NCI-H774 (cell line): ENCODE measurements around the gene RNF169.
"Not testable (repeated sequence)": the region's sequence is repeated elsewhere in the genome, so short reads cannot be mapped to it uniquely, and the experiment has no call there.

Experiments
- DNase-seq: peaks from one replicate; lab custom pipeline; 2025; lab: John Stamatoyannopoulos, UW

RNF169 gene

DNA sequence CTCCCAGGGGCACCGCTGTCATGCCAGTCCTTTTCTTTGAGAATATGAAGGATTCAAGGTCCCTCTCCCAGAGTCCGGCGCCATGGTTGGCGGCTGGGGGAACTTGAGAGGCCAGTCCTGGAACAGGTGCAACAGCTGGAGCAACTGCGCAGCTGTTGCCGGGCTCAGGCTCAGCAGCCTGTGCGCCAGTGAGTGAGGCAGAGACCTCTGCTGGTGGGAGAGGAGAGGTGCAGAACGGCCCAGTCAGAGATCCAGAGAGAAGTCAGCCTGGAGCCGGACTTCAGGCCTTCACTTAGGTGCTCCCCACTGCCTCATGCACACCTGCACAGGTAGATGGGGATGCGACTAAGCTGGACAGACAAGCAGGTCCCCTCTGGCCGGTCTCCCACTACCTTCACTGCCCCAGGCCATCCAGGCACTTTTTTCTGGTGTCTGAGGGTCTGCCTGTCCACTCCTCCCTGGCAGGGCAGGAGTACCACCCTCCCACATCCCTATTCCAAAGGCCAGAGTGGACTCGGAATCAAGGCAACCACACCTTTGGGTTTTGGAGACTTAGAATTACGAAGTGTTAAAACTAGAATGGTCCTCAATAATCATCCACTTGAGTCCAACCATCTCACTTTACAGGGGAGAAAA is 22.0 kb upstream of the RNF169 start:
- peak; percentile 76 for DNase-seq

DNA sequence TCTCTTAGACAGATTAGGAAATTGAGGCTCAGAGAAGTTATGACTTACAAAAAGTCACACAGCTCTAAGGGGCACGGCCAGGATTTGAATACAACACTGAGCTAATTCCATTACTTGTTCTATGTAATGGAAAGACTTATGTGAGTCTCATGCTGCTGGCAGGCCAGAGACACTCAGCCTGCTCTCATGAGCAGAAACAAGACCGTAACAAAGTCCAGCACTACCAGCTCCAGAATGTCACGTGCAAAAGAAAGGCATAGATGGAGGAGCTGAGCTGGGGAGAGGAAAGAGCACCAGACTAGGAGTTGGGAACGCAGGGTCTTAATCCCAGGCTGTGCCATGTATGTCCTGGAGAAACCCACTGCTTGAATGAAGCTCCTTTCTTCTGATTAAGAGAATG is 19.3 kb upstream of the RNF169 start:
- DNase-seq, result no peak

DNA sequence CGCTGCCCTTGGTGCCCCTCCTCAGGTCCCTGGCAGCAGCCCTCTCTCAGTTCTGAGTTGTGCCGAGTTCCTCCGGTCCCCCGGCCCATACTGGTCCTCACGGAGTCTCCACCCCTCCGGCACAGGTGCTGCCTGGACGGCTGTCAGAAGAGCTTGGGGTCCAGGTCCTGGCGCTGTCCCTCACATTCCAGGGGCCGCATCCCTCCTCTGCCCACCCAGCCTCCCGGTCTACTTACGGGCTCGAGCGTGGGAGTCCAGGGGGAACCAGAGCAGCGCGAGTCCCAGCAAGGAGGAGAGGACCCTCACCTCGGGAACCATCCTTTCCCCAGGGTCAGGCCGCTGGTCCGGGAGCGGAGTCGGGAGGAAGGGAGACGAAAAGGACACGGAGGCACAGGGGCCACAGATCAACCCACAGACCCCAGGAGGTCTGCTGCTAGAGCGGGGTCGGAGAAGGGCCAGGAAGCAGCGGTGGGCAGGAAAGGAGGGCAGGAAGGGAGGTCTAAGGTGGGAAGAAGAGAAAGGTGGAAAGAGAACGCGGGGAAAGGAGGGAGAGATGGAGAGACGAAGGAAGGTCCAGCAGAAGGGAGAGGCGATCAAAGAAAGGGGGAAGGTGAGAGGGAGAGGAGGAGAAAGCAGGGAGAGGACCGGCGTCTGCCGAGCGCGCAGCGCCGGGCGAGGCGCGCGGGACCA is 17.9 kb upstream of the RNF169 start:
- DNase-seq, result no peak

GRCh38 chr11:74731301-74732094 is 17.2 kb upstream of the RNF169 start, which contains the start of gene CHRDL2:
CHRDL2 (minus strand) TSS chr11:74731426; CDS start chr11:74730888, 538 bp downstream.
- no peak for DNase-seq

GRCh38 chr11:74734559-74734925 is 14.1 kb upstream of the RNF169 start:
- DNase-seq, result no peak

GRCh38 chr11:74735365-74735928 is 13.2 kb upstream of the RNF169 start:
- no peak for DNase-seq

- DNase-seq, result no peak
Observed at GRCh38 chr11:74736031-74736430, 12.6 kb upstream of the RNF169 start.

- no peak for DNase-seq
Observed at GRCh38 chr11:74739546-74740270, 8.9 kb upstream of the RNF169 start.

GRCh38 chr11:74742070-74742469 is 6.6 kb upstream of the RNF169 start:
- no peak for DNase-seq

DNA sequence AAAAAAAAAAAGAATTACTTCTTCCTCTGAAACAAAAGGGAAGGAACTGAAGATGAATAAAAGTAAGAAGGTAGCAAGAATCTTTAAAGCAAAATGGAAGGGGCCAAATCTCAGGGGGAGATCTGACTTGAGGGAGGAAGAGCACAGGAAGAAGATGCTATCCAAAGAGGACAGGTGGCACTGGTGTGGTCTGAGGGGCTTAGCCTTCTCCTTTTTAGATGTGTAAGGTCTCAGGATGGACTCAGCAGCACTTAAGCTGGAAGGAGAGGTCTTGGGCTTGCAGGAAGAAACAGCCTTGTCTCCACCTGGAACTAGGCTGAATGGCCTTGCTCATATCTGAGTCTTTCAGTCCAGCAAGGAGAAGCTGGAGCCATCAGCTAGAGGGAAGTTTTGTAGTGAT is 5.0 kb upstream of the RNF169 start:
- DNase-seq, result no peak

DNA sequence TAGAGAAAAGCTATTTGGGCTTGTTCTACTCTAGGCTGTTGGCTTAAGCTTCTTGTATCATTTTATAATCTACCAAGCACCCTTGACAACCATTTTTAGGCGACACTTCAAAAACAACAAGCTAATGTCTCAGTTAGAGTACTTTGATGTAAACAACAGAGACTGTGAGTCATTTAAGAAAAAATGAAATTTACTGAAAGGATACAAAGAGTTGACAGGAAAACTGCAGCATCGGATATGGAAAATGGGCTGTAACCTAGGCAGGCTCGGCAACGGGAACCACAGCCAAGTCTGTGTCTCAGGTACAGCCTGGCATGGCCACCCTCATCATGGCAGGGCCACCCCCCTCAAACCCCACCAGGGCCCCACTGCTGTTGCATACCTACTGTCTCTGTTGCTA is 4.4 kb upstream of the RNF169 start:
- no peak for DNase-seq

- DNase-seq, result no peak
Observed at GRCh38 chr11:74746868-74747267, 1.8 kb upstream of the RNF169 start.

DNA sequence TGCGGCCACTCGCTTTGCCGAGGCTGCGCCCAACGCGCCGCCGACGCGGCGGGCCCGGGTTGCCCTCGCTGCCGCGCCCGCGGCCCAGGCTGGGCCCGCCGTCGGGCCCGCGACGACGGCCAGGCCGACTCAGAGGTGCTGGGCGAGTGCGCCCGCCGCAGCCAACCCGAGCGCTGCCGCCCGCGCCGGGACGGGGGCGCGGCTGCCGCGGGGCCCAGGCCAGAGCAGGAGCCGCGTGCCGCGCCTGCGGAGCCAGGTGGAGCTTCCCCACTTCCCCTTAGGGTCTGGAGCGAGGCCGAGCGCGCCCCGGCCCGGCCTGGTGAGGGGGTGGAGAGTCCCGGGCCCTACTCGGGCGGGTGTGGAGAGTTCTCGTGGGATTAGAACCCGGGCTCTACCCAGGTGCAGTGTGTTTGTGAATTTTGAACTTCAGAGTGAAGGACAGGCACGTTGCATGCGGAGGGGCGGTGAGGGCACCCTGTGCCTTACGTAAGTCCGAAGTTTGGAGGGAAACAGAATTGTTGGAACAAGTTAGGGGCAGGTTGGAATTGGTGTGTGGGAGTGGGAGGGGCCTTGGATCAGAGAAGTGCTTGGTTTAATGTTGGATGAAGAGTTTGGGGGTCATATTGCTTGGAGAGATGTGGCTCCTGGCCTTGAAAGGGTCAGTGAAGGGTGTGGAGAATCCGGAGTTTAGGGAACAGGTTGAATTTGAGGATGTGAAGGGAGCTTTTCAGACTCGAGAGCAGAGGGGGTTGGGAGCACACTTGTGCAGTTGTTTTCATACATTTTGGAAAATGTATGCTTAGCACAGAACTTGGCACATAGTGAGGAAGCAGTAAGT is 697 bp downstream of the RNF169 start:
- peak; percentile 34 for DNase-seq

DNA sequence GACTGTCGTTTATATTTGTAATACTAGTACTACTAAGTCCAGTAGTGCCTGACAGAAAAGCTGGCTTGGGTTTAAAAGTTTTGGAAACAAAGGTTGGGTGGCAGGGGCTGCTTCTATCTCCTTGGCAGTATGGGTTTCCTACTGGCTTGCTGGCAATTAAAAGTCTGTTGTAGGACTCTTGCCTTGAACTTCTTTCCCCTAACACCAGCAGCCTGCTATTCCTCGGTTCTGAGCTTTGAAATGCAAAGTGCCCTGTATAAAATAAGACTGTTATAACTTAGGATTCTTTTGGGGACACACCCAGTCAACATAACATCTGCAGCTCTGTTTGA is 1.3 kb downstream of the RNF169 start:
- no peak for DNase-seq

DNA sequence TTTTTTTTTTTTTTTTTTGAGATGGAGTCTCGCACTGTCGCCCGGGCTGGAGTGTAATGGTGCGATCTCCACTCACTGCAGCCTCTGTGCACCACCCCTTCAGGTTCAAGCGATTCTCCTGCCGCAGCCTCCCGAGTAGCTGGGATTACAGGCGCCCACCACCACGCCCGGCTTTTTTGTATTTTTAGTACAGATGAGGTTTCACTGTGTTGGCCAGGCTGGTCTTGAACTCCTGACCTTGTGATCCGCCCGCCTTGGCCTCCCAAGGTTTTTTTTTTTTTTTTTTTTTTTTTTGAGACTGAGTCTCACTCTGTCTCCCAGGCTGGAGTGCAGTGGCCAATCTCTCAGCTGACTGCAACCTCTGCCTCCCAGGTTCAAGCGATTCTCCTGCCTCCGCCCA is 1.9 kb downstream of the RNF169 start:
- DNase-seq, result not testable (repeated sequence)

- DNase-seq, result no peak
Observed at GRCh38 chr11:74751303-74751702, 2.7 kb downstream of the RNF169 start.

GRCh38 chr11:74754507-74755252 is 6.0 kb downstream of the RNF169 start:
- peak; percentile 13 for DNase-seq

DNA sequence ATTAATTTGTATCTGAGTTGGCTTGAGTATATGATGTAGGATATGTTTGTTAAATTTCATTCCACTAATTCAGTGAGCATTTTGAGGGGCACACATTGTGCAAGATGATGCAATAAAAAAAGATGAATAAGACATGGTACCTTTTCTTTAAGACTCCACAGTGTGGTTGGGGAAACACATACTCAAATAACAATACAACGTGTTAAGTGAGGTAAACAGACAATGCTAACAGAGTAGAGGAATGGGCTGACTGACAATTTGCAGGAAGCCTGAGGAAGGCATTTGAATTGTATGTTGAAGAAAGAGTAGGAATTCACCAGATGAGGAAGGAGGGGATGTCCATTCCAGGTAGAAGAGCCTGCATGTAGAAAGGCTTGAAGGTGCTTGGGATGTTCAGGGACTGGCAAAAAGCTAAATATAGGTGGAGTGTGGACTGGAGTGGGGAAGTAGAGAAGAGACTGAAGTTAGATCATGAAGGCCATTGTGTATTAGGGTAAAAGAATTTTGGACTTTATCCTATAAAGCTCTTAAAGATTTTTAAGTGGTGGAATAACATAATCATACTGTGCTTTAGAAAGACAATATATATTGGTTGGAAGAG is 6.8 kb downstream of the RNF169 start:
- no peak for DNase-seq

GRCh38 chr11:74756571-74756970 is 7.9 kb downstream of the RNF169 start:
- no peak for DNase-seq

GRCh38 chr11:74766905-74767304 is 18.3 kb downstream of the RNF169 start:
- no peak for DNase-seq
